Transverse colon (tissue), 3 donors: ENCODE measurements around the gene TRUB1.

Experiments
- EP300 ChIP-seq: sonication (generic); formaldehyde crosslinking; IDR thresholded peaks from one replicate; pipeline ENCODE4 v1.6.1; 2017; ENCODE audit warnings: antibody characterized with exemption, low read depth
- POLR2A ChIP-seq: fragments of 450-650 bp; IDR thresholded peaks from one replicate; pipeline ENCODE4 v1.6.1; 2016; ENCODE audit warnings: antibody characterized with exemption, mild to moderate bottlenecking, moderate library complexity
- TF ChIP-seq, protein P1 (sequence below), 5 experiments: fragments of 200-600 bp in 3 of 5; fragments of 450-650 bp in 2 of 5; sonication (generic) in 3 of 5; IDR thresholded peaks; 1 replicate in 2 of 5; 2 replicates in 3 of 5; pipeline ENCODE4 v1.5.1; 2016 to 2017; ENCODE audit warnings: antibody characterized with exemption in 5 of 5, inconsistent platforms in 3 of 5, mild to moderate bottlenecking in 2 of 5, moderate library complexity in 1 of 5

DNA sequence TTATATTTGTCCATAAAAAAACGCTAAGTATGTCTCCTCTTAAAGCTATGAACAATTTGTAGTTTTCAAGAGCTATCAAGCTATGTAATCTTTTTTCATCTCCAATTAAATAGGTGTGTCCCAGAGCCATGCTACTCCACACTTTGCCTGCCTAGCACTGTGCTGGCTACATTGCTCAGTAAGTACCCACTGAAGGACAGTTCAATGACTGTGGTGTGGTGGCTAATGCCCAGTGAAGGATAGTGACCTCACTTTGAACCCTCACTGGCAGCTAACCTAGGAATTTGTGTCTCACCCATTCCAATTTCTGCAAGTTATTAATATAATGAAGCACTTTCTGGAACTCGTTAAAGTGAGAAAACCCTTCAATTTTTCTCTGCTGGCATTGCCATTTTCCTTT is 14.4 kb upstream of the TRUB1 start:
- TF ChIP-seq, protein P1, sequence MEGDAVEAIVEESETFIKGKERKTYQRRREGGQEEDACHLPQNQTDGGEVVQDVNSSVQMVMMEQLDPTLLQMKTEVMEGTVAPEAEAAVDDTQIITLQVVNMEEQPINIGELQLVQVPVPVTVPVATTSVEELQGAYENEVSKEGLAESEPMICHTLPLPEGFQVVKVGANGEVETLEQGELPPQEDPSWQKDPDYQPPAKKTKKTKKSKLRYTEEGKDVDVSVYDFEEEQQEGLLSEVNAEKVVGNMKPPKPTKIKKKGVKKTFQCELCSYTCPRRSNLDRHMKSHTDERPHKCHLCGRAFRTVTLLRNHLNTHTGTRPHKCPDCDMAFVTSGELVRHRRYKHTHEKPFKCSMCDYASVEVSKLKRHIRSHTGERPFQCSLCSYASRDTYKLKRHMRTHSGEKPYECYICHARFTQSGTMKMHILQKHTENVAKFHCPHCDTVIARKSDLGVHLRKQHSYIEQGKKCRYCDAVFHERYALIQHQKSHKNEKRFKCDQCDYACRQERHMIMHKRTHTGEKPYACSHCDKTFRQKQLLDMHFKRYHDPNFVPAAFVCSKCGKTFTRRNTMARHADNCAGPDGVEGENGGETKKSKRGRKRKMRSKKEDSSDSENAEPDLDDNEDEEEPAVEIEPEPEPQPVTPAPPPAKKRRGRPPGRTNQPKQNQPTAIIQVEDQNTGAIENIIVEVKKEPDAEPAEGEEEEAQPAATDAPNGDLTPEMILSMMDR (IDR thresholded peaks at IDR 0.05) = no peak
- TF ChIP-seq EP300 (no peak), POLR2A (no peak)
